H1 (cell line): Measurements from ENCODE around the gene CLPTM1L. TPM values are rescaled to one million over a fixed set of nuclear protein-coding genes. Genes with fewer than 3 reads are reported as not detected.

Experiments used
- CTCF ChIA-PET: fragments of 300-600 bp; sonication (Branson Sonifier 250); formaldehyde crosslinking; loops from one replicate; lab custom pipeline; 2021; ENCODE audit not compliant: partially characterized antibody; lab: Charles Lee
- POLR2A ChIA-PET: fragments of 300-600 bp; sonication (Branson Sonifier 250); formaldehyde crosslinking; loops from one replicate; lab custom pipeline; 2021; ENCODE audit warnings: inconsistent platforms; ENCODE audit not compliant: partially characterized antibody; lab: Charles Lee
- DNase-seq, 2 experiments: peaks; one replicate each; pipeline versions ENCODE4 v3.0.0 to v3.0.0-alpha.2; 2010 to 2022; ENCODE audit warnings: low spot score in 2 of 2, low read depth in 1 of 2, mixed read lengths in 1 of 2
- FAIRE-seq: peaks from 2 replicates; lab custom pipeline; 2011; peaks lifted over from hg19 to GRCh38; lab: Jason Lieb, UNC
- H2AFZ ChIP-seq: 2 replicates; pipeline ENCODE4 v1.8.1; 2012; ENCODE audit warnings: low read length, inconsistent platforms
- H2AK5ac ChIP-seq: 2 replicates; pipeline ENCODE4 v1.6.1; 2013; ENCODE audit warnings: low read depth, low read length
- H2BK120ac ChIP-seq: replicated peaks from 2 replicates; pipeline ENCODE3; 2013; ENCODE audit warnings: low read depth, low read length, inconsistent platforms
- H2BK12ac ChIP-seq: 2 replicates; pipeline ENCODE4 v1.6.1; 2013; ENCODE audit warnings: low read depth, low read length
- H2BK15ac ChIP-seq: 2 replicates; pipeline ENCODE4 v1.6.1; 2013; ENCODE audit warnings: low read length
- H2BK20ac ChIP-seq: 2 replicates; pipeline ENCODE4 v1.6.1; 2013; ENCODE audit warnings: low read length
- H2BK5ac ChIP-seq: 2 replicates; pipeline ENCODE4 v1.6.1; 2013; ENCODE audit warnings: low read depth, low read length
- H3K14ac ChIP-seq: 2 replicates; pipeline ENCODE4 v1.6.1; 2013; ENCODE audit warnings: inconsistent platforms; ENCODE audit not compliant: insufficient read length
- H3K18ac ChIP-seq: 2 replicates; pipeline ENCODE4 v1.6.1; 2013; ENCODE audit warnings: low read length; ENCODE audit errors: extremely low read depth
- H3K23ac ChIP-seq: 2 replicates; pipeline ENCODE4 v1.6.1; 2013; ENCODE audit warnings: inconsistent platforms; ENCODE audit not compliant: insufficient read length
- H3K23me2 ChIP-seq: 2 replicates; pipeline ENCODE4 v1.6.1; 2013; ENCODE audit warnings: low read depth, low read length
- H3K27ac ChIP-seq: 2 replicates; pipeline ENCODE4 v1.6.1; 2011; ENCODE audit warnings: low read depth, low read length, inconsistent platforms
- H3K27me3 ChIP-seq, 4 experiments: replicated peaks in 1 of 4; 1 replicate in 1 of 4; 2 replicates in 3 of 4; pipeline versions ENCODE4 v1.6.1 to v1.8.1; 2011 to 2013; ENCODE audit warnings: low read length in 3 of 4, mild to moderate bottlenecking in 3 of 4, inconsistent platforms in 2 of 4, mixed read lengths in 2 of 4, moderate library complexity in 1 of 4; ENCODE audit not compliant: control insufficient read depth in 3 of 4, insufficient read depth in 3 of 4; ENCODE audit errors: extremely low read depth in 1 of 4
- H3K36me3 ChIP-seq, 4 experiments: 2 replicates each; pipeline versions ENCODE4 v1.6.1 to v1.8.1; 2011 to 2013; ENCODE audit warnings: mild to moderate bottlenecking in 4 of 4, low read length in 3 of 4, moderate library complexity in 2 of 4, control low read depth in 1 of 4, inconsistent platforms in 1 of 4; ENCODE audit not compliant: insufficient read depth in 4 of 4, control insufficient read depth in 2 of 4
- H3K4ac ChIP-seq: replicated peaks from 2 replicates; pipeline ENCODE3; 2013; ENCODE audit warnings: low read length, low read depth, mixed read lengths, inconsistent platforms; ENCODE audit not compliant: insufficient read length
- H3K4me1 ChIP-seq, 4 experiments: replicated peaks in 1 of 4; 1 replicate in 1 of 4; 2 replicates in 3 of 4; pipeline versions ENCODE4 v1.6.1 to v1.8.1; 2011 to 2013; ENCODE audit warnings: low read length in 3 of 4, inconsistent platforms in 2 of 4, mixed read lengths in 1 of 4; ENCODE audit not compliant: insufficient read depth in 4 of 4, control insufficient read depth in 3 of 4
- H3K4me2 ChIP-seq, 2 experiments: 2 replicates each; pipeline versions ENCODE4 v1.6.1 to v1.8.1; 2011 to 2013; ENCODE audit warnings: low read depth in 2 of 2, low read length in 2 of 2, control low read depth in 1 of 2, inconsistent platforms in 1 of 2, mild to moderate bottlenecking in 1 of 2; ENCODE audit not compliant: insufficient read depth in 1 of 2
- H3K4me3 ChIP-seq, 4 experiments: fragments of 200-600, 300-600 bp in 1 of 4; sonication (generic), shearing (Covaris generic), sonication (Bioruptor Twin) in 1 of 4; 2 replicates each; pipeline versions ENCODE4 v1.5.1 to v1.8.1; 2011 to 2016; ENCODE audit warnings: low read length in 4 of 4, low read depth in 3 of 4, control low read depth in 2 of 4, inconsistent platforms in 2 of 4, mild to moderate bottlenecking in 2 of 4, mixed read lengths in 1 of 4, moderate library complexity in 1 of 4; ENCODE audit not compliant: insufficient read depth in 2 of 4; ENCODE audit errors: extremely low read depth in 1 of 4
- H3K56ac ChIP-seq: replicated peaks from 2 replicates; pipeline ENCODE3; 2013; ENCODE audit warnings: low read depth, mild to moderate bottlenecking, mixed read lengths, low read length, inconsistent platforms; ENCODE audit not compliant: insufficient read length
- H3K79me1 ChIP-seq: 2 replicates; pipeline ENCODE4 v1.6.1; 2013; ENCODE audit warnings: low read depth, low read length, control low read depth
- H3K79me2 ChIP-seq, 2 experiments: 2 replicates each; pipeline versions ENCODE4 v1.6.1 to v1.8.1; 2012 to 2013; ENCODE audit warnings: low read length in 2 of 2, mild to moderate bottlenecking in 2 of 2, inconsistent platforms in 1 of 2; ENCODE audit not compliant: insufficient read depth in 2 of 2, control insufficient read depth in 1 of 2
- H3K9ac ChIP-seq, 4 experiments: replicated peaks in 1 of 4; 1 replicate in 1 of 4; 2 replicates in 3 of 4; pipeline versions ENCODE4 v1.6.1 to v1.8.1; 2011 to 2013; ENCODE audit warnings: low read depth in 3 of 4, low read length in 3 of 4, control low read depth in 2 of 4, mild to moderate bottlenecking in 2 of 4, moderate library complexity in 2 of 4, inconsistent platforms in 1 of 4; ENCODE audit errors: extremely low read depth in 1 of 4
- H3K9me3 ChIP-seq, 2 experiments: 2 replicates each; pipeline versions ENCODE4 v1.6.1 to v1.8.1; 2012 to 2013; ENCODE audit warnings: mild to moderate bottlenecking in 2 of 2, moderate library complexity in 2 of 2, control low read depth in 1 of 2, inconsistent platforms in 1 of 2, low read depth in 1 of 2, low read length in 1 of 2, mixed read lengths in 1 of 2; ENCODE audit not compliant: insufficient read depth in 2 of 2
- H4K20me1 ChIP-seq, 2 experiments: replicated peaks in 1 of 2; 2 replicates each; pipeline versions ENCODE3 to v1.8.1; 2011 to 2013; ENCODE audit warnings: inconsistent platforms in 2 of 2, low read length in 2 of 2, mild to moderate bottlenecking in 1 of 2; ENCODE audit not compliant: insufficient read depth in 2 of 2, control insufficient read depth in 1 of 2
- H4K5ac ChIP-seq: 2 replicates; pipeline ENCODE4 v1.6.1; 2013; ENCODE audit warnings: low read length, low read depth, mixed read lengths, inconsistent platforms; ENCODE audit not compliant: insufficient read length
- H4K8ac ChIP-seq: 2 replicates; pipeline ENCODE4 v1.8.0; 2013; ENCODE audit warnings: mild to moderate bottlenecking, moderate library complexity, low read length, inconsistent platforms; ENCODE audit not compliant: insufficient read depth; ENCODE audit errors: extremely low read depth
- H4K91ac ChIP-seq: replicated peaks from 2 replicates; pipeline ENCODE3; 2013; ENCODE audit warnings: low read length, mixed read lengths, inconsistent platforms; ENCODE audit not compliant: insufficient read length
- BACH1 ChIP-seq: IDR thresholded peaks from 2 replicates; pipeline ENCODE4 v1.6.1; 2012; ENCODE audit warnings: low read length, improper control_type of control experiment
- BRCA1 ChIP-seq: IDR thresholded peaks from 2 replicates; pipeline ENCODE4 v1.6.1; 2012; ENCODE audit warnings: low read depth, low read length, improper control_type of control experiment
- E2F6 ChIP-seq: IDR thresholded peaks from 2 replicates; pipeline ENCODE4 v1.6.1; 2012; ENCODE audit warnings: inconsistent platforms
- EZH2 ChIP-seq: fragments of 200-600 bp; sonication (generic); IDR thresholded peaks from 2 replicates; pipeline ENCODE4 v1.7.1; 2012; ENCODE audit warnings: low read depth, mild to moderate bottlenecking, moderate library complexity, low read length, inconsistent platforms; ENCODE audit not compliant: severe bottlenecking
- JUND ChIP-seq: IDR thresholded peaks from 2 replicates; pipeline ENCODE4 v1.6.1; 2011; ENCODE audit warnings: mild to moderate bottlenecking, improper control_type of control experiment, low read length
- PHF8 ChIP-seq: fragments of 200-600 bp; sonication (generic); conservative IDR thresholded peaks from 2 replicates; pipeline ENCODE4 v1.7.1; 2012; ENCODE audit warnings: low read depth, mild to moderate bottlenecking, inconsistent platforms, low read length, moderate library complexity
- POLR2A ChIP-seq, 2 experiments: IDR thresholded peaks; 1 replicate in 1 of 2; 2 replicates in 1 of 2; pipeline ENCODE4 v1.6.1; 2011; ENCODE audit warnings: low read depth in 2 of 2, low read length in 2 of 2, mild to moderate bottlenecking in 2 of 2; ENCODE audit errors: control extremely low read depth in 1 of 2
- SIN3A ChIP-seq, 2 experiments: IDR thresholded peaks in 1 of 2; conservative IDR thresholded peaks in 1 of 2; 2 replicates each; pipeline ENCODE4 v1.6.1; 2011 to 2012; ENCODE audit warnings: low read length in 2 of 2, improper control_type of control experiment in 1 of 2, low read depth in 1 of 2, mild to moderate bottlenecking in 1 of 2
- TBP ChIP-seq: IDR thresholded peaks from 2 replicates; pipeline ENCODE4 v1.6.1; 2011; ENCODE audit warnings: low read depth, low read length, improper control_type of control experiment
- WGBS, 2 experiments: shearing (Covaris generic) in 1 of 2; methylation state at CpG; one replicate each; pipeline versions ENCODE4 v1.1.6 to v1.1.7; 2013 to 2015; ENCODE audit warnings: low lambda C conversion rate in 2 of 2, mixed read lengths in 2 of 2, inconsistent platforms in 1 of 2, low coverage in 1 of 2, missing lambda C conversion rate in 1 of 2; ENCODE audit not compliant: insufficient replicate concordance in 2 of 2, insufficient coverage in 1 of 2, insufficient read length in 1 of 2; ENCODE audit errors: extremely low coverage in 1 of 2, missing lambda C conversion rate in 1 of 2; 5-methylcytosine and 5-hydroxymethylcytosine counted together
- polyA plus RNA-seq, 7 experiments: library from polyadenylated mRNA; depleted of rRNA in 3 of 7; stranded (reverse) in 5 of 7; unstranded in 2 of 7; fragments of >200 nt in 5 of 7; fragments of 200-250 nt in 2 of 7; gene quantifications; 1 replicate in 5 of 7; 2 replicates in 1 of 7; 4 replicates in 1 of 7; pipeline versions ENCODE4 v1.2.1 to v1.2.3, GENCODE V29; 2011 to 2013; ENCODE audit warnings: missing spikeins in 2 of 7, mixed read lengths in 2 of 7
- total RNA-seq: library from RNA; stranded (reverse); fragmentation: NEBNext Ultra II Directional; extraction: Animal tissue kit (Norgen Biotek cat#: 25700); gene quantifications from 2 replicates; pipeline ENCODE4 v1.2.1, GENCODE V29; 2021

Gene CLPTM1L
- total and polyA plus RNA-seq, 2 of the 8 experiments (the other 6 are each of a cell fraction or from before 2014, with no cell fraction given), result 102 to 119 TPM

- Histone ChIP-seq H3K14ac (no peak overlapping the region), H4K20me1 (peaks cover 5 to 12% of the 10 kb centered on the region in 2 experiments), H3K23ac (no peak overlapping the region), H4K8ac (peak overlapping the region; percentile 86), H3K79me2 (no peaks in the 10 kb centered on the region), H3K79me1 (no peaks in the 10 kb centered on the region), H3K56ac (no peak overlapping the region), H4K5ac (no peak overlapping the region), H3K4me2 (peak overlapping the region; percentile 73 to 83), H2BK12ac (no peak overlapping the region; the same call in 1 of the 2 replicates), H2BK20ac (no peak overlapping the region), H3K18ac (0 out of 2 replicates have a peak overlapping the region, but pooled peaks have one; percentile 3), H2BK5ac (peak overlapping the region; percentile 24; the same call in 1 of the 2 replicates), H3K4me1 (peaks cover 0 to 16% (median 9%) of the 10 kb centered on the region in 4 experiments; a peak in 6 of 7 replicates), H2BK15ac (peak overlapping the region; percentile 76; the same call in 1 of the 2 replicates), H3K4me3 (peak overlapping the region; percentile 48 to 69 (median 58)), H3K27ac (no peak overlapping the region), H3K9me3 (no peaks in the 10 kb centered on the region), H3K23me2 (peaks cover 18% of the 10 kb centered on the region; the same call in 1 of the 2 replicates), H3K36me3 (no peaks in the 10 kb centered on the region), H3K4ac (peak overlapping the region; percentile 87), H2AFZ (peak overlapping the region; percentile 91), H3K9ac (peak overlapping the region in 3 of 4 experiments; percentile 47 to 56 (median 51); a peak in 5 of 7 replicates), H4K91ac (peak overlapping the region; percentile 27), H2BK120ac (no peak overlapping the region), H2AK5ac (no peak overlapping the region), H3K27me3 (peaks cover 10 to 52% (median 41%) of the 10 kb centered on the region in 4 experiments)
- ChIA-PET CTCF (interaction anchor here (0.6 to 1.8 kb wide), 12 partner anchors 9 to 259 kb away, joined by 3 to 9 read pairs (median 4); no protein-coding TSS in a partner anchor), POLR2A (interaction anchor here (0.7 to 2.3 kb wide), 11 partner anchors 10 to 130 kb away, joined by 3 to 10 read pairs (median 3); no protein-coding TSS in a partner anchor)
- WGBS, 2 experiments, result 16% methylated on average over 48 of the region's 48 CpGs; no CpG with 5 or more reads in 1 of the 2 experiments
- DNase-seq (peak in 1 of 2 experiments; percentile 94), FAIRE-seq (peak; percentile 13)
- peak; percentile 32 for TF ChIP-seq EZH2
- no peak for TF ChIP-seq BRCA1
- TF ChIP-seq PHF8, result peak; percentile 64
- TF ChIP-seq SIN3A (conservative IDR thresholded peaks at IDR 0.05 in 1 of 2, IDR thresholded peaks at IDR 0.05 in 1 of 2; ENCODE audit: low read depth in 1 of 2, low read length in 2 of 2), result 0 out of 4 replicates have a peak, but pooled peaks of 1 of the 2 experiments have one; percentile 4
- TF ChIP-seq BACH1, result 0 out of 2 replicates have a peak, but pooled peaks have one; percentile 22
- TF ChIP-seq TBP, result peak; percentile 48; the same call in 1 of the 2 replicates
- TF ChIP-seq JUND, result 0 out of 2 replicates have a peak, but pooled peaks have one; percentile 21
- TF ChIP-seq E2F6, result peak; percentile 36
- peak in 1 of 2 experiments; percentile 78; a peak in 2 of 3 replicates for TF ChIP-seq POLR2A (IDR thresholded peaks at IDR 0.05; ENCODE audit: control extremely low read depth in 1 of 2, low read depth in 2 of 2, low read length in 2 of 2)
These were observed 40.7 kb upstream of the CLPTM1L start for GRCh38 chr5:1385395-1386273.
